HG03378 (cell line): ENCODE measurements around the gene BATF.

Experiments
- ATAC-seq: cut with Tn5 transposase; IDR thresholded peaks from one replicate; pipeline ENCODE4 v1.9.1; 2021; ENCODE audit warnings: mild to moderate bottlenecking, moderate library complexity; ENCODE audit not compliant: unreplicated experiment

The BATF gene

DNA sequence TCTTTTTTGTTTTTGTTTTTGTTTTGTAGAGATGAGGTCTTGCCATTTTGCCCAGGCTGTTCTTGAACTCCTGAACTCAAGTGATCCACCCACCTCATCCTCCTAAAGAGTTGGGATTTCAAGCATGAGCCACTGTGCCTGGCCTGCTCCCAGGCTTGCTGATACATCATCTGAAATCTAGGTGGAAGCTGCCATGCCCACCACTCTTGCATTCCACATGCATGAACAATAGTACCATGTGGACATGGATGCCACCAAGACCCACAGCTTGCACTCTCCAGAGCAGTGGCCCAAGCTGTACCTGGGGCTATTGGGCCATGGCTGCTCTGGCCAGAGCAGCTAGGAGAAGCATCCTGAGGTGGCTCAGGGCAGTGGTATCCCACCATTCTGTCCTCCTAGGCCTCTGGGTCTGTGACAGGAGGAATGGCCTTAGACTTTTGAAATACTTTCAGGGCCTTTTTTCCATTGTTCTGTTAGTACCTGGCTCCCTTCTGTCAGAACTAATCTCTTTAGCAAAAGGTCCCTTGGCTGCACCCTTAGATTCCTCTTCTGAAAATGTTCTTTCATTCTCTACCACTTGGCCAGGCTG, 69.8 kb downstream of the BATF start:
- ATAC-seq, result no peak

DNA sequence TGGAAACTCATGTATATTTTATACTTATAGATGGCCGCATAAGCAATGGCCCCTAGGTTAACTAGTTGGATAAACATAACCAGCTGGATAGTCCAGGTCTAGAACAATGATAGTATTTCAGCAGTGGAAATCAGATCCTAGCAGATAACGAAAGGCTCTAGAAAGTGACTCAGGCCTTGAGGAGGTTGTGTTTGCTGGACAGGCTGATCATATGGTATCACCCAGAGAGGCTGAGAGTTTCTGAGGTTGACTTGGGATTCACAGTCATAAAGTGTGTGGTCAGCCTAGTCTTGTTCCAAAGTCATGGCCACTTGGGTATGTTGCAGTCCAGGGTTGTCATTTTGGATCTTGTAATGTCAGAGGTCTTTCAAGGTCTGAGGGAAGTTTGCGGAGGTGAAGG, 73.0 kb downstream of the BATF start:
- no peak for ATAC-seq
